HEK293 (cell line): ENCODE measurements around the gene TEAD4.

Source experiments
- CTCF ChIA-PET: fragments of 350-600 bp; formaldehyde crosslinking; extraction: SDS; loops from one replicate; lab custom pipeline; 2021; ENCODE audit warnings: antibody characterized with exemption; lab: Yijun Ruan, JAX
- POLR2A ChIA-PET: fragments of 300-600 bp; formaldehyde crosslinking; extraction: SDS; loops from one replicate; lab custom pipeline; 2020; ENCODE audit warnings: antibody characterized with exemption, inconsistent platforms; lab: Yijun Ruan, JAX
- H3K27ac ChIP-seq: fragments of 200-500 bp; sonication (Bioruptor generic); 2 replicates; pipeline ENCODE4 v1.5.1; 2014; ENCODE audit warnings: low read depth, low read length, control low read depth, inconsistent platforms; ENCODE audit errors: extremely low read depth
- H3K36me3 ChIP-seq, 2 experiments: fragments of 200-500 bp in 1 of 2; sonication (Bioruptor generic) in 1 of 2; 1 replicate in 1 of 2; 2 replicates in 1 of 2; pipeline ENCODE4 v1.5.1; 2014 to 2017; ENCODE audit warnings: inconsistent platforms in 2 of 2, low read length in 2 of 2; ENCODE audit not compliant: control insufficient read depth in 2 of 2, insufficient read depth in 1 of 2
- H3K4me1 ChIP-seq: fragments of 200-500 bp; sonication (Bioruptor generic); 2 replicates; pipeline ENCODE4 v1.5.1; 2014; ENCODE audit warnings: mild to moderate bottlenecking, low read length, inconsistent platforms; ENCODE audit not compliant: control insufficient read depth, insufficient read depth
- H3K4me3 ChIP-seq: 2 replicates; pipeline ENCODE4 v1.5.1; 2011; ENCODE audit warnings: low read depth, mild to moderate bottlenecking, control low read depth, low read length, moderate library complexity
- H3K9me3 ChIP-seq: fragments of 200-500 bp; sonication (Bioruptor generic); 2 replicates; pipeline ENCODE4 v1.5.1; 2014; ENCODE audit warnings: low read depth, low read length, inconsistent platforms; ENCODE audit not compliant: control insufficient read depth, insufficient read depth
- SP2 ChIP-seq: fragments of 450-650 bp; formaldehyde crosslinking; IDR thresholded peaks from 2 replicates; pipeline ENCODE4 v1.5.1; 2016; ENCODE audit warnings: missing biosample characterization, missing genetic modification characterization
- SP7 ChIP-seq: fragments of 450-650 bp; formaldehyde crosslinking; IDR thresholded peaks from 2 replicates; pipeline ENCODE4 v1.5.1; 2016; ENCODE audit warnings: missing biosample characterization, missing genetic modification characterization
- TCF7L2 ChIP-seq: IDR thresholded peaks from 2 replicates; pipeline ENCODE4 v1.6.1; 2011; ENCODE audit warnings: low read depth, mild to moderate bottlenecking, inconsistent platforms, low read length, moderate library complexity, borderline replicate concordance
- ZBTB21 ChIP-seq: fragments of 450-650 bp; formaldehyde crosslinking; IDR thresholded peaks from 2 replicates; pipeline ENCODE4 v1.5.1; 2017; ENCODE audit warnings: missing biosample characterization, missing genetic modification characterization
- ZBTB48 ChIP-seq: fragments of 450-650 bp; formaldehyde crosslinking; IDR thresholded peaks from 2 replicates; pipeline ENCODE4 v1.5.1; 2016; ENCODE audit warnings: missing biosample characterization, missing genetic modification characterization
- ZIC2 ChIP-seq: fragments of 450-650 bp; formaldehyde crosslinking; IDR thresholded peaks from 2 replicates; pipeline ENCODE4 v1.5.1; 2016; ENCODE audit warnings: missing biosample characterization, missing genetic modification characterization
- ZNF133 ChIP-seq: fragments of 450-650 bp; formaldehyde crosslinking; IDR thresholded peaks from 2 replicates; pipeline ENCODE4 v1.5.1; 2016; ENCODE audit warnings: missing biosample characterization, missing genetic modification characterization
- ZNF214 ChIP-seq: fragments of 450-650 bp; formaldehyde crosslinking; IDR thresholded peaks from 2 replicates; pipeline ENCODE4 v1.5.1; 2017; ENCODE audit warnings: missing biosample characterization, mild to moderate bottlenecking, missing genetic modification characterization, borderline replicate concordance
- ZNF24 ChIP-seq: fragments of 450-650 bp; formaldehyde crosslinking; IDR thresholded peaks from 2 replicates; pipeline ENCODE4 v1.5.1; 2016; ENCODE audit warnings: missing biosample characterization, missing genetic modification characterization
- ZNF248 ChIP-seq: fragments of 450-650 bp; formaldehyde crosslinking; IDR thresholded peaks from 2 replicates; pipeline ENCODE4 v1.5.1; 2017; ENCODE audit warnings: missing biosample characterization, missing genetic modification characterization
- ZNF501 ChIP-seq: fragments of 450-650 bp; formaldehyde crosslinking; IDR thresholded peaks from 2 replicates; pipeline ENCODE4 v1.5.1; 2016; ENCODE audit warnings: missing biosample characterization, missing genetic modification characterization
- ZNF514 ChIP-seq: fragments of 450-650 bp; formaldehyde crosslinking; IDR thresholded peaks from 2 replicates; pipeline ENCODE4 v1.5.1; 2016; ENCODE audit warnings: missing biosample characterization, missing genetic modification characterization
- ZNF529 ChIP-seq: fragments of 450-650 bp; formaldehyde crosslinking; IDR thresholded peaks from 2 replicates; pipeline ENCODE4 v1.5.1; 2017; ENCODE audit warnings: missing genetic modification characterization, missing biosample characterization; ENCODE audit not compliant: insufficient replicate concordance
- ZNF561 ChIP-seq: fragments of 450-650 bp; IDR thresholded peaks from 2 replicates; pipeline ENCODE4 v1.5.1; 2018; ENCODE audit warnings: missing biosample characterization, missing genetic modification characterization, borderline replicate concordance
- ZNF596 ChIP-seq: fragments of 450-650 bp; IDR thresholded peaks from 2 replicates; pipeline ENCODE4 v1.5.0; 2018; ENCODE audit warnings: missing biosample characterization, mild to moderate bottlenecking, missing genetic modification characterization, moderate library complexity
- ZNF837 ChIP-seq: fragments of 450-650 bp; formaldehyde crosslinking; IDR thresholded peaks from 2 replicates; pipeline ENCODE4 v1.5.1; 2016; ENCODE audit warnings: missing biosample characterization, missing genetic modification characterization
- TF ChIP-seq, protein P1 (sequence below): fragments of 450-650 bp; formaldehyde crosslinking; IDR thresholded peaks from 2 replicates; pipeline ENCODE4 v1.5.1; 2017; ENCODE audit warnings: missing biosample characterization, mild to moderate bottlenecking, missing genetic modification characterization, moderate library complexity
- TF ChIP-seq, protein P2 (sequence below): fragments of 450-650 bp; formaldehyde crosslinking; IDR thresholded peaks from 2 replicates; pipeline ENCODE4 v1.5.1; 2016; ENCODE audit warnings: missing biosample characterization, missing genetic modification characterization
- TF ChIP-seq, protein P3 (sequence below): fragments of 450-650 bp; formaldehyde crosslinking; IDR thresholded peaks from 2 replicates; pipeline ENCODE4 v1.5.1; 2016; ENCODE audit warnings: missing biosample characterization, missing genetic modification characterization
- TF ChIP-seq, protein P4 (sequence below): fragments of 450-650 bp; formaldehyde crosslinking; optimal IDR thresholded peaks from 2 replicates; pipeline ENCODE3; 2016; ENCODE audit warnings: missing biosample characterization, mild to moderate bottlenecking, missing genetic modification characterization
- TF ChIP-seq, protein P5 (sequence below): fragments of 450-650 bp; formaldehyde crosslinking; IDR thresholded peaks from 2 replicates; pipeline ENCODE4 v1.5.1; 2016; ENCODE audit warnings: missing biosample characterization, missing genetic modification characterization, borderline replicate concordance
- TF ChIP-seq, protein P6 (sequence below): fragments of 450-650 bp; formaldehyde crosslinking; IDR thresholded peaks from 2 replicates; pipeline ENCODE4 v1.5.1; 2016; ENCODE audit warnings: missing biosample characterization, missing genetic modification characterization
- TF ChIP-seq, protein P7 (sequence below): fragments of 450-650 bp; formaldehyde crosslinking; IDR thresholded peaks from 2 replicates; pipeline ENCODE4 v1.5.1; 2016; ENCODE audit warnings: missing biosample characterization, missing genetic modification characterization

Gene TEAD4

DNA sequence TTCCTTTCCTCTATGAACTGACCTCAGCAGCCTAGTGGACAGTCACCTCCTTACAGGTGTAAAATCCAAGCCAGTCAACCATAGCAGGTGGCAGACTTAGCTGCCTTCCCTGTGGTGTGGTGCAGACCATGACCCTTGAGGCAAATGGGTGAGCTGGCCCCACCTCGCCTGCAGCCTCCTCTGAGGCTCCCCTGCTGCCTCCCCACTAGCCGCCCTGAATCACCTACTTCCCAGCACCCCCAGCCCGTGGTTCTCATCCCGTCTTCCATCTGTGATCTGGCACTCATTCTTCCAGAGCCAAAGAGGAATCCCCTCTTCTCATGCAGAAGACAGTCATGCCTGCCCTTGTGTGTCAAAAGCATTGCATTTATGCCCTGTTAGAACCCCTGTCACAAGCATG lies 83.6 kb downstream of the TEAD4 start:
- TF ChIP-seq ZNF529 (tag by site-specific recombination), result no peak
- no peak for TF ChIP-seq SP7 (tag by site-specific recombination)
- TF ChIP-seq ZNF214 (tag by site-specific recombination), result no peak
- TF ChIP-seq, protein P1, sequence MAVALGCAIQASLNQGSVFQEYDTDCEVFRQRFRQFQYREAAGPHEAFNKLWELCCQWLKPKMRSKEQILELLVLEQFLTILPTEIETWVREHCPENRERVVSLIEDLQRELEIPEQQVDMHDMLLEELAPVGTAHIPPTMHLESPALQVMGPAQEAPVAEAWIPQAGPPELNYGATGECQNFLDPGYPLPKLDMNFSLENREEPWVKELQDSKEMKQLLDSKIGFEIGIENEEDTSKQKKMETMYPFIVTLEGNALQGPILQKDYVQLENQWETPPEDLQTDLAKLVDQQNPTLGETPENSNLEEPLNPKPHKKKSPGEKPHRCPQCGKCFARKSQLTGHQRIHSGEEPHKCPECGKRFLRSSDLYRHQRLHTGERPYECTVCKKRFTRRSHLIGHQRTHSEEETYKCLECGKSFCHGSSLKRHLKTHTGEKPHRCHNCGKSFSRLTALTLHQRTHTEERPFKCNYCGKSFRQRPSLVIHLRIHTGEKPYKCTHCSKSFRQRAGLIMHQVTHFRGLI, result no peak
- TF ChIP-seq, protein P2, sequence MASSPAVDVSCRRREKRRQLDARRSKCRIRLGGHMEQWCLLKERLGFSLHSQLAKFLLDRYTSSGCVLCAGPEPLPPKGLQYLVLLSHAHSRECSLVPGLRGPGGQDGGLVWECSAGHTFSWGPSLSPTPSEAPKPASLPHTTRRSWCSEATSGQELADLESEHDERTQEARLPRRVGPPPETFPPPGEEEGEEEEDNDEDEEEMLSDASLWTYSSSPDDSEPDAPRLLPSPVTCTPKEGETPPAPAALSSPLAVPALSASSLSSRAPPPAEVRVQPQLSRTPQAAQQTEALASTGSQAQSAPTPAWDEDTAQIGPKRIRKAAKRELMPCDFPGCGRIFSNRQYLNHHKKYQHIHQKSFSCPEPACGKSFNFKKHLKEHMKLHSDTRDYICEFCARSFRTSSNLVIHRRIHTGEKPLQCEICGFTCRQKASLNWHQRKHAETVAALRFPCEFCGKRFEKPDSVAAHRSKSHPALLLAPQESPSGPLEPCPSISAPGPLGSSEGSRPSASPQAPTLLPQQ, result no peak
- TF ChIP-seq ZNF561, result no peak
- no peak for TF ChIP-seq ZNF837 (tag by site-specific recombination)
- TF ChIP-seq ZNF133 (tag by site-specific recombination), result no peak
- TF ChIP-seq ZNF501 (tag by site-specific recombination), result no peak
- no peak for TF ChIP-seq ZIC2
- TF ChIP-seq ZNF596 (tag by site-specific recombination), result no peak
- no peak for TF ChIP-seq ZNF514 (tag by site-specific recombination)
- no peak for TF ChIP-seq ZNF24 (tag by site-specific recombination)
- no peak for TF ChIP-seq TCF7L2
- no peak for TF ChIP-seq ZBTB48
- TF ChIP-seq, protein P3, sequence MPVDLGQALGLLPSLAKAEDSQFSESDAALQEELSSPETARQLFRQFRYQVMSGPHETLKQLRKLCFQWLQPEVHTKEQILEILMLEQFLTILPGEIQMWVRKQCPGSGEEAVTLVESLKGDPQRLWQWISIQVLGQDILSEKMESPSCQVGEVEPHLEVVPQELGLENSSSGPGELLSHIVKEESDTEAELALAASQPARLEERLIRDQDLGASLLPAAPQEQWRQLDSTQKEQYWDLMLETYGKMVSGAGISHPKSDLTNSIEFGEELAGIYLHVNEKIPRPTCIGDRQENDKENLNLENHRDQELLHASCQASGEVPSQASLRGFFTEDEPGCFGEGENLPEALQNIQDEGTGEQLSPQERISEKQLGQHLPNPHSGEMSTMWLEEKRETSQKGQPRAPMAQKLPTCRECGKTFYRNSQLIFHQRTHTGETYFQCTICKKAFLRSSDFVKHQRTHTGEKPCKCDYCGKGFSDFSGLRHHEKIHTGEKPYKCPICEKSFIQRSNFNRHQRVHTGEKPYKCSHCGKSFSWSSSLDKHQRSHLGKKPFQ (tag by site-specific recombination), result no peak
- no peak for TF ChIP-seq ZBTB21
- no peak for TF ChIP-seq ZNF248
- Histone ChIP-seq H3K27ac (no peak overlapping the region), H3K36me3 (peaks cover 0 to 21% of the 10 kb centered on the region in 2 experiments; a peak in 1 of 3 replicates), H3K4me1 (no peaks in the 10 kb centered on the region), H3K4me3 (no peak overlapping the region), H3K9me3 (no peaks in the 10 kb centered on the region)
- ChIA-PET CTCF (interaction anchor here (0.7 to 2.0 kb wide), 13 partner anchors 13 to 229 kb away, joined by 3 to 13 read pairs (median 4); no protein-coding TSS in a partner anchor), POLR2A (no interaction called here)

DNA sequence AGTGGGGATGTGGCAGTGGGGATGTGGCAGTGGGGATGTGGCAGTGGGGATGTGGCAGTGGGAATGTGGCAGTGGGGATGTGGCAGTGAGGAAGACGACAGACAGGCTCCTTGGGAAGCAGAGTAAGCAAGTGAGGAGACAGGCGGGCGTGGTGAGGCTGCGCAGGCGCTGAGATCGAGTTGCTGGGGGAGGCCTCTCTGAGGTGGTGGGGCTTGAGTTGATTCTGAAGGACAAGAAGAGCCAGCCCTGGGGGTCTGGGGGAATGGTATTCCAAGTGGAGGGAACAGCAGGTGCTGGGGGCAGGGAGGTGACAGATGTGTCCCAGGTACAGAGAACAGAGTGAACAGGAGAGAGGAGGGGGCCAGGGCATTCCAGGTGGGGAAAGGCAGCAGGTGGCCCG lies 84.2 kb downstream of the TEAD4 start:
- Histone ChIP-seq H3K4me3 (no peak overlapping the region), H3K27ac (no peak overlapping the region), H3K4me1 (no peaks in the 10 kb centered on the region), H3K9me3 (no peaks in the 10 kb centered on the region), H3K36me3 (peaks cover 0 to 15% of the 10 kb centered on the region in 2 experiments; a peak in 1 of 3 replicates)
- ChIA-PET POLR2A (no interaction called here), CTCF (interaction anchor here (0.7 to 1.4 kb wide), 4 partner anchors 14 to 202 kb away, joined by 3 to 4 read pairs (median 3); no protein-coding TSS in a partner anchor)
- TF ChIP-seq, protein P4, sequence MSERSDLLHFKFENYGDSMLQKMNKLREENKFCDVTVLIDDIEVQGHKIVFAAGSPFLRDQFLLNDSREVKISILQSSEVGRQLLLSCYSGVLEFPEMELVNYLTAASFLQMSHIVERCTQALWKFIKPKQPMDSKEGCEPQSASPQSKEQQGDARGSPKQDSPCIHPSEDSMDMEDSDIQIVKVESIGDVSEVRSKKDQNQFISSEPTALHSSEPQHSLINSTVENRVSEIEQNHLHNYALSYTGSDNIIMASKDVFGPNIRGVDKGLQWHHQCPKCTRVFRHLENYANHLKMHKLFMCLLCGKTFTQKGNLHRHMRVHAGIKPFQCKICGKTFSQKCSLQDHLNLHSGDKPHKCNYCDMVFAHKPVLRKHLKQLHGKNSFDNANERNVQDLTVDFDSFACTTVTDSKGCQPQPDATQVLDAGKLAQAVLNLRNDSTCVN (tag by site-specific recombination), result no peak
- TF ChIP-seq, protein P5, sequence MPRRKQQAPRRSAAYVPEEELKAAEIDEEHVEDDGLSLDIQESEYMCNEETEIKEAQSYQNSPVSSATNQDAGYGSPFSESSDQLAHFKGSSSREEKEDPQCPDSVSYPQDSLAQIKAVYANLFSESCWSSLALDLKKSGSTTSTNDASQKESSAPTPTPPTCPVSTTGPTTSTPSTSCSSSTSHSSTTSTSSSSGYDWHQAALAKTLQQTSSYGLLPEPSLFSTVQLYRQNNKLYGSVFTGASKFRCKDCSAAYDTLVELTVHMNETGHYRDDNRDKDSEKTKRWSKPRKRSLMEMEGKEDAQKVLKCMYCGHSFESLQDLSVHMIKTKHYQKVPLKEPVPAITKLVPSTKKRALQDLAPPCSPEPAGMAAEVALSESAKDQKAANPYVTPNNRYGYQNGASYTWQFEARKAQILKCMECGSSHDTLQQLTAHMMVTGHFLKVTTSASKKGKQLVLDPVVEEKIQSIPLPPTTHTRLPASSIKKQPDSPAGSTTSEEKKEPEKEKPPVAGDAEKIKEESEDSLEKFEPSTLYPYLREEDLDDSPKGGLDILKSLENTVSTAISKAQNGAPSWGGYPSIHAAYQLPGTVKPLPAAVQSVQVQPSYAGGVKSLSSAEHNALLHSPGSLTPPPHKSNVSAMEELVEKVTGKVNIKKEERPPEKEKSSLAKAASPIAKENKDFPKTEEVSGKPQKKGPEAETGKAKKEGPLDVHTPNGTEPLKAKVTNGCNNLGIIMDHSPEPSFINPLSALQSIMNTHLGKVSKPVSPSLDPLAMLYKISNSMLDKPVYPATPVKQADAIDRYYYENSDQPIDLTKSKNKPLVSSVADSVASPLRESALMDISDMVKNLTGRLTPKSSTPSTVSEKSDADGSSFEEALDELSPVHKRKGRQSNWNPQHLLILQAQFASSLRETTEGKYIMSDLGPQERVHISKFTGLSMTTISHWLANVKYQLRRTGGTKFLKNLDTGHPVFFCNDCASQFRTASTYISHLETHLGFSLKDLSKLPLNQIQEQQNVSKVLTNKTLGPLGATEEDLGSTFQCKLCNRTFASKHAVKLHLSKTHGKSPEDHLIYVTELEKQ (tag by site-specific recombination), result no peak
- TF ChIP-seq, protein P6, sequence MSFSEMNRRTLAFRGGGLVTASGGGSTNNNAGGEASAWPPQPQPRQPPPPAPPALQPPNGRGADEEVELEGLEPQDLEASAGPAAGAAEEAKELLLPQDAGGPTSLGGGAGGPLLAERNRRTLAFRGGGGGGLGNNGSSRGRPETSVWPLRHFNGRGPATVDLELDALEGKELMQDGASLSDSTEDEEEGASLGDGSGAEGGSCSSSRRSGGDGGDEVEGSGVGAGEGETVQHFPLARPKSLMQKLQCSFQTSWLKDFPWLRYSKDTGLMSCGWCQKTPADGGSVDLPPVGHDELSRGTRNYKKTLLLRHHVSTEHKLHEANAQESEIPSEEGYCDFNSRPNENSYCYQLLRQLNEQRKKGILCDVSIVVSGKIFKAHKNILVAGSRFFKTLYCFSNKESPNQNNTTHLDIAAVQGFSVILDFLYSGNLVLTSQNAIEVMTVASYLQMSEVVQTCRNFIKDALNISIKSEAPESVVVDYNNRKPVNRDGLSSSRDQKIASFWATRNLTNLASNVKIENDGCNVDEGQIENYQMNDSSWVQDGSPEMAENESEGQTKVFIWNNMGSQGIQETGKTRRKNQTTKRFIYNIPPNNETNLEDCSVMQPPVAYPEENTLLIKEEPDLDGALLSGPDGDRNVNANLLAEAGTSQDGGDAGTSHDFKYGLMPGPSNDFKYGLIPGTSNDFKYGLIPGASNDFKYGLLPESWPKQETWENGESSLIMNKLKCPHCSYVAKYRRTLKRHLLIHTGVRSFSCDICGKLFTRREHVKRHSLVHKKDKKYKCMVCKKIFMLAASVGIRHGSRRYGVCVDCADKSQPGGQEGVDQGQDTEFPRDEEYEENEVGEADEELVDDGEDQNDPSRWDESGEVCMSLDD (tag by site-specific recombination), result no peak
- TF ChIP-seq ZNF561 (no peak), SP2 (tag by site-specific recombination) (no peak)
- TF ChIP-seq, protein P7, sequence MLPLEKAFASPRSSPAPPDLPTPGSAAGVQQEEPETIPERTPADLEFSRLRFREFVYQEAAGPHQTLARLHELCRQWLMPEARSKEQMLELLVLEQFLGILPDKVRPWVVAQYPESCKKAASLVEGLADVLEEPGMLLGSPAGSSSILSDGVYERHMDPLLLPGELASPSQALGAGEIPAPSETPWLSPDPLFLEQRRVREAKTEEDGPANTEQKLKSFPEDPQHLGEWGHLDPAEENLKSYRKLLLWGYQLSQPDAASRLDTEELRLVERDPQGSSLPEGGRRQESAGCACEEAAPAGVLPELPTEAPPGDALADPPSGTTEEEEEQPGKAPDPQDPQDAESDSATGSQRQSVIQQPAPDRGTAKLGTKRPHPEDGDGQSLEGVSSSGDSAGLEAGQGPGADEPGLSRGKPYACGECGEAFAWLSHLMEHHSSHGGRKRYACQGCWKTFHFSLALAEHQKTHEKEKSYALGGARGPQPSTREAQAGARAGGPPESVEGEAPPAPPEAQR (tag by site-specific recombination), result no peak
